ENCODE measurements around the gene PLEKHA6. TPM values are rescaled to one million over a fixed set of nuclear protein-coding genes. Genes with fewer than 3 reads are reported as not detected.

The PLEKHA6 gene
- polyA plus RNA-seq, 1 donor from 2014 or later: 22.6 TPM

DNA sequence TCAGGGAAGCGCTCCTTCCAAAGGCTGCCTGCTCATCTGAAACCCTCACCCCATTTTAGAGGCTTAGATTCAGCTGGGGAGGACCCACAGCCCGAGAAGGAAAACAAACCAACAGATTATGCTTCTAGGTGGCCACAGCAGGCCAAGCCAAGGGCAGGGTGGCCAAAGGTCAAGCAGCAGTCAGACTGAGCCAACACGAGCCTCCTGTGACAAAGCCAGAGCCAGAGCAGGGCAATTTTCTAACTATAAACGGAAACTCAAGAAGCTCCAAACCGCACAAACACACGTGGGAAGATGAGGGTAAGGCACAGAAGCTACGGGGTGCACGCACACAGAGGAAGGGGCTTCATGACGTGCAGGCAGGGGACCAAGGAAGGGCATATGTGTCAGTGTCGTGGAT is 64.1 kb downstream of the PLEKHA6 start:
- H3K27me3 ChIP-seq (ENCODE audit: insufficient read depth, low read depth, low read length): no peaks in the 10 kb centered on the region
- H3K4me3 ChIP-seq (ENCODE audit: low read length): no peak overlapping the region
- no peaks in the 10 kb centered on the region for H3F3A ChIP-seq (ENCODE audit: insufficient read depth, low read length, poor library complexity, severe bottlenecking)
- TF ChIP-seq RAD21 (conservative IDR thresholded peaks at IDR 0.05) (no peak), POLR2AphosphoS5 (IDR thresholded peaks at IDR 0.05) (no peak), EP300 (conservative IDR thresholded peaks at IDR 0.05; ENCODE audit: poor library complexity, severe bottlenecking) (no peak)
- TF ChIP-seq, protein P1, sequence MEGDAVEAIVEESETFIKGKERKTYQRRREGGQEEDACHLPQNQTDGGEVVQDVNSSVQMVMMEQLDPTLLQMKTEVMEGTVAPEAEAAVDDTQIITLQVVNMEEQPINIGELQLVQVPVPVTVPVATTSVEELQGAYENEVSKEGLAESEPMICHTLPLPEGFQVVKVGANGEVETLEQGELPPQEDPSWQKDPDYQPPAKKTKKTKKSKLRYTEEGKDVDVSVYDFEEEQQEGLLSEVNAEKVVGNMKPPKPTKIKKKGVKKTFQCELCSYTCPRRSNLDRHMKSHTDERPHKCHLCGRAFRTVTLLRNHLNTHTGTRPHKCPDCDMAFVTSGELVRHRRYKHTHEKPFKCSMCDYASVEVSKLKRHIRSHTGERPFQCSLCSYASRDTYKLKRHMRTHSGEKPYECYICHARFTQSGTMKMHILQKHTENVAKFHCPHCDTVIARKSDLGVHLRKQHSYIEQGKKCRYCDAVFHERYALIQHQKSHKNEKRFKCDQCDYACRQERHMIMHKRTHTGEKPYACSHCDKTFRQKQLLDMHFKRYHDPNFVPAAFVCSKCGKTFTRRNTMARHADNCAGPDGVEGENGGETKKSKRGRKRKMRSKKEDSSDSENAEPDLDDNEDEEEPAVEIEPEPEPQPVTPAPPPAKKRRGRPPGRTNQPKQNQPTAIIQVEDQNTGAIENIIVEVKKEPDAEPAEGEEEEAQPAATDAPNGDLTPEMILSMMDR (IDR thresholded peaks at IDR 0.05; ENCODE audit: poor library complexity, severe bottlenecking): no peak
- TF ChIP-seq, protein P2, sequence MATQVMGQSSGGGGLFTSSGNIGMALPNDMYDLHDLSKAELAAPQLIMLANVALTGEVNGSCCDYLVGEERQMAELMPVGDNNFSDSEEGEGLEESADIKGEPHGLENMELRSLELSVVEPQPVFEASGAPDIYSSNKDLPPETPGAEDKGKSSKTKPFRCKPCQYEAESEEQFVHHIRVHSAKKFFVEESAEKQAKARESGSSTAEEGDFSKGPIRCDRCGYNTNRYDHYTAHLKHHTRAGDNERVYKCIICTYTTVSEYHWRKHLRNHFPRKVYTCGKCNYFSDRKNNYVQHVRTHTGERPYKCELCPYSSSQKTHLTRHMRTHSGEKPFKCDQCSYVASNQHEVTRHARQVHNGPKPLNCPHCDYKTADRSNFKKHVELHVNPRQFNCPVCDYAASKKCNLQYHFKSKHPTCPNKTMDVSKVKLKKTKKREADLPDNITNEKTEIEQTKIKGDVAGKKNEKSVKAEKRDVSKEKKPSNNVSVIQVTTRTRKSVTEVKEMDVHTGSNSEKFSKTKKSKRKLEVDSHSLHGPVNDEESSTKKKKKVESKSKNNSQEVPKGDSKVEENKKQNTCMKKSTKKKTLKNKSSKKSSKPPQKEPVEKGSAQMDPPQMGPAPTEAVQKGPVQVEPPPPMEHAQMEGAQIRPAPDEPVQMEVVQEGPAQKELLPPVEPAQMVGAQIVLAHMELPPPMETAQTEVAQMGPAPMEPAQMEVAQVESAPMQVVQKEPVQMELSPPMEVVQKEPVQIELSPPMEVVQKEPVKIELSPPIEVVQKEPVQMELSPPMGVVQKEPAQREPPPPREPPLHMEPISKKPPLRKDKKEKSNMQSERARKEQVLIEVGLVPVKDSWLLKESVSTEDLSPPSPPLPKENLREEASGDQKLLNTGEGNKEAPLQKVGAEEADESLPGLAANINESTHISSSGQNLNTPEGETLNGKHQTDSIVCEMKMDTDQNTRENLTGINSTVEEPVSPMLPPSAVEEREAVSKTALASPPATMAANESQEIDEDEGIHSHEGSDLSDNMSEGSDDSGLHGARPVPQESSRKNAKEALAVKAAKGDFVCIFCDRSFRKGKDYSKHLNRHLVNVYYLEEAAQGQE (IDR thresholded peaks at IDR 0.05; ENCODE audit: borderline replicate concordance): no peak
- no peak overlapping the region for H3K27ac ChIP-seq (ENCODE audit: low read length)
- no peaks in the 10 kb centered on the region for H4K20me1 ChIP-seq (ENCODE audit: insufficient read depth)
- peaks cover 5% of the 10 kb centered on the region for H3K79me2 ChIP-seq (replicated peaks; ENCODE audit: insufficient read depth, low read length)
- no peak overlapping the region for H3K9ac ChIP-seq (ENCODE audit: low read length)
- no peak overlapping the region for H3K4me2 ChIP-seq (ENCODE audit: low read length)
- H3K36me3 ChIP-seq (ENCODE audit: insufficient read depth, low read length): no peaks in the 10 kb centered on the region
- no peak overlapping the region for H2AFZ ChIP-seq (ENCODE audit: low read depth, low read length)
- H3K9me2 ChIP-seq (ENCODE audit: insufficient read depth, low read length): no peaks in the 10 kb centered on the region
- H3K9me3 ChIP-seq (ENCODE audit: low read length): no peaks in the 10 kb centered on the region

DNA sequence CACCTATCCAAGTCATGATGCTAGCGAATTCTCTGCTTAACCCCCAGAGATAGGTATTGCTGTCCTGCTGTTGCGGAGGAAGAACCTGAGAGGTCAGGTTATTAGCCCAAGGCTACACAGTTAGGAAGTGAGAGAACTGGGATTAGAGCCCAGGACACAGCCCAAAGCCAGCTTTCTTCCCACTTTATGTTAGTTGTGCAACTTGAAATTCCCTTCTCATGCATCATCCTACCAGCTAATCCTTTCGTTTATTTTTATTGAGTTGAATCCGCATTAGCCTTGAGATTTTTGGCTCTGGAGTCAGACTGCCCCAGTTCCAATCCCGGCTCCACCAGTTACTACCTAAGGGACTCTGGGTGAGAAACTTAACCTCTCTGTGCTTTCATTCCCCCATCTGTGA is 65.4 kb downstream of the PLEKHA6 start:
- TF ChIP-seq, protein P1 (IDR thresholded peaks at IDR 0.05; ENCODE audit: poor library complexity, severe bottlenecking): no peak
- TF ChIP-seq MXI1 (conservative IDR thresholded peaks at IDR 0.05; ENCODE audit: poor library complexity, severe bottlenecking): no peak
- no peak for TF ChIP-seq TAF1 (IDR thresholded peaks at IDR 0.05; ENCODE audit: low read depth)
- TF ChIP-seq EP300 (conservative IDR thresholded peaks at IDR 0.05; ENCODE audit: poor library complexity, severe bottlenecking): no peak
- TF ChIP-seq, protein P2 (IDR thresholded peaks at IDR 0.05; ENCODE audit: borderline replicate concordance): no peak
- TF ChIP-seq EZH2 (IDR thresholded peaks at IDR 0.05; ENCODE audit: borderline replicate concordance, insufficient read depth, low read length, poor library complexity, severe bottlenecking): no peak
- TF ChIP-seq POLR2AphosphoS5 (IDR thresholded peaks at IDR 0.05): no peak
- TF ChIP-seq RAD21 (conservative IDR thresholded peaks at IDR 0.05): no peak
- TF ChIP-seq SMC3 (conservative IDR thresholded peaks at IDR 0.05; ENCODE audit: poor library complexity): no peak
- Histone ChIP-seq H3K27ac (ENCODE audit: low read length) (no peak overlapping the region), H3K4me2 (ENCODE audit: low read length) (no peak overlapping the region)

More for the DNA sequence above, 65.4 kb downstream of the PLEKHA6 start:
- peaks cover 5% of the 10 kb centered on the region for H3K79me2 ChIP-seq (replicated peaks; ENCODE audit: insufficient read depth, low read length)
- no peak overlapping the region for H3K9ac ChIP-seq (ENCODE audit: low read length)
- no peaks in the 10 kb centered on the region for H4K20me1 ChIP-seq (ENCODE audit: insufficient read depth)
- H2AFZ ChIP-seq (ENCODE audit: low read depth, low read length): no peak overlapping the region
- no peaks in the 10 kb centered on the region for H3F3A ChIP-seq (ENCODE audit: insufficient read depth, low read length, poor library complexity, severe bottlenecking)
- no peak overlapping the region for H3K4me3 ChIP-seq (ENCODE audit: low read length)
- H3K36me3 ChIP-seq (ENCODE audit: insufficient read depth, low read length): no peaks in the 10 kb centered on the region
- H3K9me3 ChIP-seq (ENCODE audit: low read length): no peaks in the 10 kb centered on the region
- H3K9me2 ChIP-seq (ENCODE audit: insufficient read depth, low read length): no peaks in the 10 kb centered on the region
- H3K27me3 ChIP-seq (ENCODE audit: insufficient read depth, low read depth, low read length): no peaks in the 10 kb centered on the region

Data from neural cell (in vitro differentiated cells).